MCF 10A (cell line): Measurements from ENCODE around the gene MLLT10. TPM values are rescaled to one million over a fixed set of nuclear protein-coding genes. Genes with fewer than 3 reads are reported as not detected.

ENCODE experiments used
- BruUV-seq: library from RNA; stranded (reverse); fragments of 400-500 nt; replicated peaks from 2 replicates; lab custom pipeline; 2021; lab: Mats Ljungman, UMichigan
- CTCF ChIA-PET: fragments of 300-600 bp; sonication (Branson Sonifier 250); formaldehyde crosslinking; extraction: SDS; loops from one replicate; lab custom pipeline; 2021; ENCODE audit warnings: antibody characterized with exemption, inconsistent platforms; lab: Yijun Ruan, JAX
- POLR2A ChIA-PET: fragments of 300-600, 350-650 bp; sonication (Branson Sonifier 250); formaldehyde crosslinking; extraction: SDS; loops from one replicate; lab custom pipeline; 2020; ENCODE audit warnings: antibody characterized with exemption, inconsistent platforms; lab: Yijun Ruan, JAX
- DNase-seq: peaks from one replicate; pipeline ENCODE4 v3.0.0-alpha.2; 2018; ENCODE audit not compliant: unreplicated experiment
- H3K27ac Mint-ChIP-seq: one replicate; pipeline ENCODE4 v1.8.0; 2022; ENCODE audit warnings: mild to moderate bottlenecking, low read depth, mixed read lengths; ENCODE audit not compliant: unreplicated experiment
- H3K27me3 Mint-ChIP-seq: one replicate; pipeline ENCODE4 v1.8.0; 2022; ENCODE audit warnings: mixed read lengths; ENCODE audit not compliant: insufficient read depth, unreplicated experiment
- H3K36me3 Mint-ChIP-seq: one replicate; pipeline ENCODE4 v1.8.0; 2022; ENCODE audit warnings: mild to moderate bottlenecking, moderate library complexity, mixed read lengths; ENCODE audit not compliant: insufficient read depth, unreplicated experiment
- H3K4me1 Mint-ChIP-seq: one replicate; pipeline ENCODE4 v1.8.0; 2022; ENCODE audit warnings: mixed read lengths; ENCODE audit not compliant: insufficient read depth, unreplicated experiment
- H3K4me3 Mint-ChIP-seq: one replicate; pipeline ENCODE4 v1.8.0; 2022; ENCODE audit warnings: mild to moderate bottlenecking, moderate library complexity, mixed read lengths; ENCODE audit not compliant: unreplicated experiment
- H3K9me3 Mint-ChIP-seq: one replicate; pipeline ENCODE4 v1.8.0; 2022; ENCODE audit warnings: mixed read lengths; ENCODE audit not compliant: unreplicated experiment
- CTCF ChIP-seq: fragments of 200-600 bp; IDR thresholded peaks from one replicate; pipeline ENCODE4 v1.8.0; 2022; ENCODE audit warnings: antibody characterized with exemption, mild to moderate bottlenecking; ENCODE audit not compliant: unreplicated experiment
- intact Hi-C: fragments of 100-400 bp; cut with micrococcal nuclease; formaldehyde crosslinking; loops from 2 replicates; pipeline ENCODE4 v1.14.1; 2022
- total RNA-seq: library from RNA; stranded (reverse); gene quantifications from 2 replicates; pipeline ENCODE4 v1.2.3, GENCODE V29; 2022

MLLT10 gene
- total RNA-seq, 1 experiment from 2014 or later: 47.5 TPM

- Mint-ChIP-seq H3K4me1 (no peaks in the 10 kb centered on the region), H3K36me3 (peaks cover 6% of the 10 kb centered on the region), H3K9me3 (no peaks in the 10 kb centered on the region), H3K4me3 (no peak overlapping the region), H3K27ac (no peak overlapping the region), H3K27me3 (no peaks in the 10 kb centered on the region)
- no peak for TF ChIP-seq CTCF
- BruUV-seq: no TSS peak
- intact Hi-C loops: no loop called here
- ChIA-PET POLR2A (interaction anchor here (0.7 kb wide), 1 partner anchor 800 kb away, joined by 3 read pairs; no protein-coding TSS in a partner anchor), CTCF (no interaction called here)
- DNase-seq: no peak
Measured at GRCh38 chr10:21764466-21765189, 230.6 kb downstream of the MLLT10 start.

- H3K9me3 Mint-ChIP-seq: no peaks in the 10 kb centered on the region
- TF ChIP-seq CTCF: no peak
- H3K4me3 Mint-ChIP-seq: no peak overlapping the region
- POLR2A ChIA-PET: no interaction called here
- no peak overlapping the region for H3K27ac Mint-ChIP-seq
- H3K4me1 Mint-ChIP-seq: no peaks in the 10 kb centered on the region
- DNase-seq: no peak
- no peaks in the 10 kb centered on the region for H3K27me3 Mint-ChIP-seq
- CTCF ChIA-PET: no interaction called here
- intact Hi-C loops: no loop called here
- peaks cover 6% of the 10 kb centered on the region for H3K36me3 Mint-ChIP-seq
- no TSS peak for BruUV-seq
Measured at GRCh38 chr10:21769041-21769440, 235.0 kb downstream of the MLLT10 start.

- BruUV-seq: no TSS peak
- no peak overlapping the region for H3K27ac Mint-ChIP-seq
Measured at GRCh38 chr10:21771219-21771618, 237.2 kb downstream of the MLLT10 start.

GRCh38 chr10:21776883-21777282, 242.9 kb downstream of the MLLT10 start:
- H3K36me3 Mint-ChIP-seq: no peaks in the 10 kb centered on the region
- BruUV-seq: no TSS peak
- no peak overlapping the region for H3K4me3 Mint-ChIP-seq
- POLR2A ChIA-PET: no interaction called here
- TF ChIP-seq CTCF: no peak
- intact Hi-C loops: no loop called here
- DNase-seq: no peak
- H3K27me3 Mint-ChIP-seq: no peaks in the 10 kb centered on the region
- no peaks in the 10 kb centered on the region for H3K4me1 Mint-ChIP-seq
- peaks cover 7% of the 10 kb centered on the region for H3K9me3 Mint-ChIP-seq
- CTCF ChIA-PET: interaction anchor here (0.7 kb wide), 1 partner anchor 974 kb away, joined by 3 read pairs; no protein-coding TSS in a partner anchor
- H3K27ac Mint-ChIP-seq: no peak overlapping the region

More at GRCh38 chr10:21771219-21771618, 237.2 kb downstream of the MLLT10 start:
- no peaks in the 10 kb centered on the region for H3K4me1 Mint-ChIP-seq
- ChIA-PET CTCF (no interaction called here), POLR2A (no interaction called here)
- DNase-seq: no peak
- intact Hi-C loops: no loop called here
- H3K9me3 Mint-ChIP-seq: no peaks in the 10 kb centered on the region
- no peak for TF ChIP-seq CTCF
- H3K36me3 Mint-ChIP-seq: no peaks in the 10 kb centered on the region
- H3K4me3 Mint-ChIP-seq: no peak overlapping the region
- no peaks in the 10 kb centered on the region for H3K27me3 Mint-ChIP-seq
